GM21515 (cell line): ENCODE data around the gene AEN.

Experiments used
- ATAC-seq: cut with Tn5 transposase; IDR thresholded peaks from one replicate; pipeline ENCODE4 v1.9.1; 2021; ENCODE audit not compliant: unreplicated experiment

The AEN gene

DNA sequence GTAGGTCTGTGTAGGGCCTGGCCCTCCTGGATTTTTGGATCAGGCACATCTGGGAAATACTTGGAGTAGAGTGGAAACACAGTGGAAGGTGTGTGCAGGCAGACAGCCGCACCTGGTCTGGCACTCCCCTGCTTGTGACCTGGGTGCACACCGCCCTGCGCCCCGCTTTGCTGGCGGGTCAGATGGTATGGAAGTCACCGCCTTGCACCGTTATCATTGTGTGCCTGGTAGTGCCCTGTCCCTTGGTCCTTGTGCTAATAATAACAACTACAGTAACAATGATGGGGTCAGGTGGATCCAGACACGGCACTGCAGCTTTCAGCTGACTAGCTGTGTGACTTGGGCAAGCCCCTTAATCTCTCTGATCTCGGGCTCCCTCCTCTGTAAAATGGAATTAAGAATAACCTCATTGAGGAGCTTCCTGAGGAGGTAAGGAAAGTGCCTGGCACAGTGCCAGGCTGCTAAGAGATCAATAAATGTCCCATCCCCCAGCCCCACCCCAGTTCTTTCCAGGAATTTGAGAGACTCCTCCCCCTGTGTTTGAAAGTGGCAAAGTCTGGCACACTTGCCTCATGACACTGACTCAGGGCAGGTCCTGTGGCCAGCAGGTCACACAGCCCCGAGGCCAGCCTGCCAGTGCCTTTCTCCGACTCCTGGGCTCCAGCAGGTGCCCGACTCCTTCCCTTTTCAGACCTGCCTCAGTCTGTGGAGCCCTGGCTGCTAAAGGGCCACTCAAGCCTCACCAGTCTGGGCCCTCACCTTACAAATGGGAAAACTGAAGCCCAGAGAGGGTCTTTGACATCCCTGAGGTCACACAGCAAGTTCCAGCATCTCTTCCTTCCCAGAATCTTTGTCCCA, 27.4 kb downstream of the AEN start:
- ATAC-seq: no peak

DNA sequence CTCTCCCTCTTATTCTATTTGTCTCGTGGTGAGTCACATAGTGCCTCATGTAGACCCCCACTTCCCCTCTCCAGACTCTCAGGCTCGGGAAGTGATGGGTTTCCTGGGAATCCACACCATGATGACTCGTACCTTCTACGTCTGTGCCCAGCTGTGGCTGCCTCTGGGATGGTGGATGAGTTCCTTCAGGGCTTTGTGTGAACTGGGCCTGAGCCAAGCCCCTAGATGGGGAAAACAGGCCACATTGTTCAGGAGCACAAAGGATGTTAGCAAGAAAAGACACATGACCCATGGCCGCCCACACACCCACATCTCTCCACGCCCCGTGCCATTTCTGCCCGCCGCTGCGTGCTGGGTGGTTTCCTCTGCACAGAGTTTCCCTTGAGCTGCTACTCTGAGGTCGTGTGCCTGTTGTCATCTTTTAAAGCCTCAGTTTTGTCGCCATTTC, 28.2 kb downstream of the AEN start:
- ATAC-seq: no peak

DNA sequence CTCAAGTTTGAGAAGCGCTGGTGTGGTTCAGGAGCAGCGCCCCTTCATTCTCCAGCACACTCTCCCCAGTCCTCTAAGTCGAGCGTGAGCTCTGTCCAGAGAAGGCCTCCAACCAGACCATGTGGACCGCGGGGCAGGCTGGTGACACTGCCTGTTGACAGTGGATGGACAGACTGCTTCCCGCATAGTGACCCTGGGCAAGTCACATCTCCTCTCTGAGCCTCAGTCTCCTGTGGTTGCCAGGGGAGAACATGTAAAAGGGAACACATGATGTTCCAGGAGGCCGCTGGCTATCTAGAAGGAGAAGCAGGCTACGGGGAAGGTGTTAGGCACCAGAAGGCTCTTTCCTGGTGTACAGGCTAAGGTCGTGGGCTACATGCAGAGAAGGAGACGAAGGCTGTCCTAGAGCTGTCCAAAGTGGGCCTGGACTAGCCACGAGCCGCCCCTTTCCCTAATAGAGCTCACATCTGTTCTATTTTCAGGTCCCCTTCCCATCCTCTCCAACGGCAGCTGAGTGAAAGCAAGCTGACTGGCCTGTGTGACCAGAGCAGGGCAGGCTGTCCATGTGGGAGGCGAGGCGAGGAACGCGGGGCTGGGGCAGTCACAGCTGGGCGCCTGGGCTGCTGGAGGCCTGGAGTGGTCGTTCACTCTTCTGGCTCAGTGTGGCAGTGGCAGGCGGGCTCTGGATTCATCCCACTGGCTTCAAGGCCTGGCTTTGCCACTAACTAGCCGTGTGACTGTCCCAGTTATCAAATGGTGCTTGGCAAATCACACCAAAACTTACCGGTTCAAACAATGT, 28.8 kb downstream of the AEN start:
- no peak for ATAC-seq

DNA sequence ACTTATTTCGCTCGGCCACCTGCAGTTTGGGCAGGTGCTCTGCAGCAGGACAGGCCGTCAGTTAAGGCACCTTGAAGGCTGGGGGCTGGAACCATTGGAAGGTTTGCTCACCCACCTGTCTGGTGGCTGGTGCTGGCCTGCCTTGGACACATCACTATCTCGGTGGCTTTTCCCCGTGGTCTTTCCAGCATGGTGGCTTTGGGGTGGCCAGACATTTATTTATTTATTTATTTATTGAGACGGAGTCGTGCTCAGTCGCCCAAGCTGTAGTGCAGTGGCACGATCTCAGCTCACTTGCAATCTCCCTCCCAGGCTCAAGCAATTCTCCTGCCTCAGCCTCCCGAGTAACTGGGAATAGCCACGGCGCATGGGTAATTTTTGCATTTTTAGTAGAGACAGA, 29.4 kb downstream of the AEN start:
- no peak for ATAC-seq

DNA sequence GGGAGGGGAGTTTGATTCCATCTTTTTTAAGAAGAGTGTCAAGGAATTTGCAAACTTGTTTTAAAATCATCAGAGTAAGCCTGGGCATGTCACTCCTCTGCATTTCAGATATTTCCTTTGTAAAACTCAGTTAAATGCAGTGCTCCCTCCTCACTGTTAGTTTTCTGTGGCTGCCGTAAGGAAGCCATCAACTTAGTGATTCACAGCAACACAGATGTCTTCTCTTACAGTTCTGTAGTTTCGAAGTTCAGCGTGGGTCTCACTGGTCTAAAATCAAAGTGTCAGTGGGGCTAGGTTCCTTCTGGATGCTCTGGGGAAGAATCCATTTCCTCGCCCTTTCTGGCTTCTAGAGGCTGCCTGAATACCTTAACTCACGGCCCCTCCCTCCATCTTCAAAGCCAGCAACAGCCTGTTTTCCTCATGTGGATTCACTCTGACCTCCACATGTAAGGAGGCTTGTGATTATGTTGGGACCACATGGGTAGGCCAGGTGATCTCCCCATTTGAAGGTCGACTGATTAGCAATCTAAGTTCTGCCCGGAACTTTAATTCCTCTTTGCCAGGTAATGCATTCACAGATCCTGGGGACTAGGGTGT, 30.1 kb downstream of the AEN start:
- no peak for ATAC-seq

DNA sequence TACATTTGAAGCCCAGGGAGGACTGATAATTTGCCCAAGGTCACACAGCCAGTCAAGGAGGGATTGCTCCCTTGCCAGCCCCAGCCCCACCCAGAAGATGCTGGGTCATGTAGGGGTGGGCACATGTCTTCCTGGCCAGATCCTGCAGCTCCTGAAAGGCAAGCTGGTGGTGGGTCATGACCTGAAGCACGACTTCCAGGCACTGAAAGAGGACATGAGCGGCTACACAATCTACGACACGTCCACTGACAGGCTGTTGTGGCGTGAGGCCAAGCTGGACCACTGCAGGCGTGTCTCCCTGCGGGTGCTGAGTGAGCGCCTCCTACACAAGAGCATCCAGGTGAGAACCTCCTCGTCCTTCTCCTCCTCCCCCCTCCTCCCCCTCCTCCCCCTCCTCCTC, 30.8 kb downstream of the AEN start:
- ATAC-seq: no peak

DNA sequence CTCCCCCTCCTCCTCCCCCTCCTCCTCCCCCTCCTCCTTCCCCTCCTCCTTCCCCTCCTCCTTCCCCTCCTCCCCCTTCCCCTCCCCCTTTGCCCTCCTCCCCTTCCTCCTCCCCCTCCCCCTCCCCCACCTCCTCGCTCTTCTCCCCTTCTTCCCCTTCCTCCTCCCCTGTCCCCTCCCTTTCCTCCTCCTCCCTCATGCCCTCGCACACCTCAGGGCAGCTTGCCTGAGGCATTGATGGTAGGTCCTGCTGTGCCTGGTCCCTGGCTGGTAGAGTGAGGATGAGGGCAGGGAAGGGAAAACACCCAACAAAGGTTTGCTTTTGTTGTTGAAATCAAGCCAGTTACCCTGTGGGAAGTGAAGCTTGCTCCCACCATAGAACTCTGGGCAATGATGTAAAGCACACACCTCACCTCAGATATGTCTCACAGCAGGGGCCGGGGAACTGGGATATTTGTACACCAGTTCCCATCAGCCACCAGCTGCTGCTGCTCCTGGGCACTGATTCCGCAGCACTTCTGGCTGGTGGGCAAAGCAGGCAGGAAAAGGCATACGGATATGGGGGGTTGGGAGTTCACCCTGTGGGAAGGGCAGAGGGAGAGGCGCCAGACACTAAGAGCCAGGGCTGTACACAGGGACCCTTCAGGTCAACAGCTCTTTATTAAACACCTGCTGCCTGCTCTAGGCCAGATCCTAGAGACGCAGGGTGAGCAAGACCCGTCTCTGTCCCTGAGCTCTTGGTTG, 31.5 kb downstream of the AEN start:
- no peak for ATAC-seq

DNA sequence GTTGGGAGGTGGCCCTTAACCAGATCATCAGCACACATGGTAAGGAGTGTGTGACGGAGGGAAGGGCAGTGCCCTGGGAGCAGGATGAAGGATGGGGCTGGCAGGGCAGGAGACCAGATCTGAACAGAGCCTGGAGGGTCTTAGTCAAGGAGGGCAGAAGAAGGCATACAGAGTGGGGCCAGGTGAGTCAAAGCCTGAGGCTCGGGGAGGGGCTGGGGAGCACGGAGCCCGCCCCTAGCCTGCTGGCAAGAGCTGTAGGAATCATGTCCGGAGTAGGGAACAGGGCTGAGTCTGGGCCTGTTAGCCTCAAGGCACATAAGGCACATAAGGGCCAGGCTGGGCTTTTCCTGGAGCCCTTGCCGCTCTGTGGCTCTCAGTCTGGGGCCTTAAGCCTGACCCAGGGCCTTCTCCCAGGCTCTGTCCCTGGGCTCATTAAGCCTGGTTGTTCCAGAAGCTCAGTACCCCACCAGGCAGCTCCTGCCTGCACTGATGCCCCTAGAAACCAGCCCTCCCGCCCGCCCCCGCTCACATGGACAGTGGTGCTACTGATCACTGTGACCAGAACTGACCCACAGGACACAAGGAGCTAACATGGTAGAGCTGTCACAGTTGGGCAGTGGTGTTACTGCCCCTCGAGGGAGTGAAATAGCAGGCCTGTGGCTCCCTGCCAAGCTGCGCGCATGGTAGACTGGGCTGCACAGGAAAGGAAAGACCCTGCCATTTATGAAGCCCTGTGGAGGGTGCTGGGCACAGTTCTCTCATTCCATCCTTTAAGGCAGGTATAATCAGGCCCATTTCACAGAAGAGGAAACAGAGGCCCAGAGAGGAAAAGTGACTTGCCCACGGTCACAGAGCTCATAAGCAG, 32.3 kb downstream of the AEN start:
- ATAC-seq: no peak

DNA sequence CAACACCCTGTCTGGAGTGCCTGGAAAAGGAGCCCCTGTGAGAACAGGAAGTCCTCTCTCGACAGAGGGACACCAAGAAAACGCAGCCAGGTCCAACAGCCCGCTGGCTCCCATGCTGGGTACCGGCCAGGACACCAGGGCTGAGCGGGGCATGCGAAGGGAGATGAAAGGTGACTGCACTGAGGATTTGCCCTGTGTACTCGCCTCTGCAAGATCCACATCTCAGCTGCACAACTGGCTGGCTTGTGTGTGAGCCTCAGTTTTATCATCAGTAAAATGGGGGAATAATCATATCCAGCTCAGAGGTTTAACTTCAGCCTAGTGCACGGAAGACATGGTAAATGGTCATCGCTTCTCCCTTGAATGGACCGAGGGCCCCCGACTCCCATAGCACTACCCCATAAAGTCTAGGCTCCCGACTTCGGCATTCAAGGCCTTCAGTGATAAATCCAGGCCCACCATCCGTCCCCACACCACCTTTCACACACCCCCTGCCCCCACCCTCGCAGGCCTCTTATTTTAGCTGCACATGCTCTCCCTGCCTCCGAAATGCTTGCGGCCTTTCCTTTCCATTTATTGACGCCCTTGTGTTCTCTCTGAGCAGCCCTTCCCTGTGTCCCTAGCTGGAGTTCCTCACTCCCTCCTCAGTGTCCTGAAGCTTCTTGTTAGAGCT, 33.4 kb downstream of the AEN start:
- ATAC-seq: no peak

DNA sequence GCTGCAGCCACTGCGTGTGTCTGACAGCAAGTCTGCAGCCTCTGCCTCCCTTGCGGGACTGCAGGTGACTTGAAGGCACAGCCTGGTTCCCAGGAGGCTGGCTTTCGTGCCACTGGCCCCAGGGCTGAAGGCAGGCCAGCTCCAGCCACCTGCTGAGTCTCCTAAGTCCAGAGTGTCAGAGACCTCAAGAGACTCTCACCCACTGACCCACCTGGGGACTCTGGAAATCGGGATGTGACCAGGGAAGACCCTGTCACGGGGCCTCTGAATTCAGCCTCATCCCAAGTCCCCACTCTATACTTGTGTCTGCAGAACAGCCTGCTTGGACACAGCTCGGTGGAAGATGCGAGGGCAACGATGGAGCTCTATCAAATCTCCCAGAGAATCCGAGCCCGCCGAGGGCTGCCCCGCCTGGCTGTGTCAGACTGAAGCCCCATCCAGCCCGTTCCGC, 34.0 kb downstream of the AEN start:
- ATAC-seq: no peak

DNA sequence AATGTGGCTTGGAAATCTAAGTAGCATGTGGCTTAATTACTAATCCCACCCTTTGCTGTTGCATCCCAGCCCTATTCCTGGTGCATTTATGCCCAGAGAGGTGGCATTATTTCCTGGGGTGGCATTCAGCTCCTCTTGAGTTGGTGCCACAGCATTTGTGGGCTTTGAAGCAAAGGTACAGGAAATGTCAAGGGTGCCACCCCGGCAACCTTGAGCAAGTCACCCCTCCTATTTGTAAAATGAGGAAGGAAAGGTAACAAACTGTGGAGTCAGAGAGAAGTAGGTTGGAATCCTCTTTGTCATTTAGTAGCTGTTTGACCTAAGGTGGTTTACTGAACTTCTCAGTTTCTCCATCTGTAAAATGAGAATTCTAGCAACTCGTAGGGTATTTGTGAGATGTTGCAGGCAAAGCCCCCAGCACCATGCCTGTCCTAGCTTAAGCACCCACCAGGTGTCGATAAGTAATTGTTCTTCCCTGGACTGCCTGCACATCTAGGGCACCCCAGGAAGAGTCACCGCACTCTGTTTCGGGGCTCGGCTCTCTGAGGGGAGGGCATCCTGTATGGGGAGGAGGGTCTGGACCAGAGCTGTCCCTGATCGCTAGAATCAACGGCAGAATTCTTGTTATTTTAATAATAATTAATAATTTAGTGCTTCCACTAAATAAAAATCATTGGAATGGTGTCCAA, 34.8 kb downstream of the AEN start:
- ATAC-seq: no peak

DNA sequence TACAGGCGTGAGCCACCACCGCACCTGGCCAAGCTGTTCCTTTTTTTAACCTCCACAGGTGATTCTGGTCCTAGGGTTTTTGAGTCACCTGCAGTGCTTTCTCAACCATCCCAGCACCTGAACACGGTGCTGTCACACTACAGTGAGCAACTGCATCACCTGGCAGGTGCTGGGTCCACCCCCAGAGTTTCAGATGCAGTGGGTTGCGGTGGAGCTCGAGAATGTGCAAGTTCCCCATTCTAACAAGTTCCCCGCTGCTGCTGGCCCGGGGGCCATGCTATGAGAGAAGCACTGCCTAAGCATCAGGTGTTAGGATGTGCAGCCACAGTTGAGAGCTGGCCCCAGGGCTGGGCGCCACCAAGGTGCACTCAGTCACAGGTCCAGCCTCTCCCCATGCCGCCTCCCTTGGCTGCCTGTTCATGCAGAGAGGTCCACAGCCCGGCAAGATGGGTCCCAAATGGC, 35.7 kb downstream of the AEN start:
- ATAC-seq: peak; percentile 95

DNA sequence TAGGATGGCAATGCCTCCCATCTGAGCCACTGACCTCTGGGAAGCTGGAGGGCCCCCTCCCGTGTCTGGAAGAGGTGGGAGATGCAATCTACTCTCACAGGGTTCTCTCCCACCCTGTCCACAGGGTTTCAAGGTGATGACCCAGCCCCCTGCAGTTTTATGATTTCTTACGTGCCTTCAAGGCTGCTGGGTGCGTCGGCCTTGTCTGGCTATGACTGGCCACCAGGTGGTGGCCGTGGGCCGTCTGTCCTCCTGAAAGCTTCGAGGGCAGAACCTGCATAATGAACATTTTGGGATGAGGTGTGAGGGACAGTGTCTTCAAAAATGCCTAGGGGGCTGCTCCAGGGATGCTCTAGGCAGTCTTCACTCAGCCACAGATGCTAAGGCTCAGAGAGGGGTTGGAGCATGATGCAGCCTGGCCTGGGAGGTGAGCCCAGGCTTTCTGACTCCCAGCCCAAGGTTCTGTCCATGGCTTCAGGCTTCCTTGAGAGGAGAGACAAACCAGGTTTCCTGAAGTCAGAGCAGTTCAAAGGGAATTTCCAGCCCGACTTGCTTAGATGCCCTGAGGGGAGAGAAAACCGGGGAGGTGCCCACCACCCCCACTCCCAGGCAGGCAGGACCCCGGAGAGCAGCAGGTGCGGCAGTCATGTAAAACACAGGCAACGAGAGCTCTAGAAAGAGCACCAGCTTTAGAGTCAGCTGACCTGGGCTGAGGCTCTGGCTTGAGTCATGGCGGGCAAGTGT, 36.4 kb downstream of the AEN start:
- ATAC-seq: no peak

DNA sequence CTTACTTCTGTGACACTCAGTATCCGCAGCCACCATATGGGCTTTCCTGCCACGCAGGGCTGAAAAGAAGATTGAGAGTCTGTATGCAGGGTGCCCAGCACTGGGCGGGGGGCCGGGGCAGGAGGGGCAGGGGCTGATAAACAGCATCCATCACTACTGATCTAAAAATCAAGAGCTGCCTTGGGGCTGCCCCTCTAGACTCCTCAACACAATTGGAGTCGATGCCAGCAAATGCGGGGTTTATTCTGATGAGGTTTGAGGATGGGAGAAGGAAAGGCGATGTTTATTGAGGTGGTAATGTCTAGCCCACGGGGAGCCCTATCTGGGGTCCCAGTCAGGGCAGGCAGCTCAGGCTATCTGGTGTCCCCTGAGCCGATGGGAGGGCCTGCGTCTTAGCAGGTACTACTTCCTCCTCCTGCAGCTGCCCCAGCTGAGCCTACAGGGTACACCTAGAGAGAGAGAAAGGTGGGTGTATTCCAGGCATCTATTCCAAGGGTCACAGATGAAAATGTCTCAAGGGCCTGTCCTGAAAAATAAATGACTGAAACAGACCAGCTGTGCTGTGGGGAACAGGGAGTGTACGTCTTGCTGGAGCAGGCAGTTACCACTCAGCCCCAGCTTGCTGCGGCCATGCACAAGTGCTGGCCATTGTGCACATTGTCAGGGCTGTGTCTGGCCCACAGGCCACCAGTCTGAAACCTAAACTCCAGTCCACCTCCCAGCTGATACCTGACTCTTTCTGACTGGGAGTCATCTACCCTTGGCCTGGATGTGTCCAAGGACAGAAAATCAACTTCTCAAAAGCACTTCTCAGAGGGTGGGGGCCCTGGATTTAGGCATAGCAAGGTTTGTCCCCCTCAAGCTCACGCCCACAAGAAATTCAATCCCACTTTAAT, 37.2 kb downstream of the AEN start:
- ATAC-seq: no peak

DNA sequence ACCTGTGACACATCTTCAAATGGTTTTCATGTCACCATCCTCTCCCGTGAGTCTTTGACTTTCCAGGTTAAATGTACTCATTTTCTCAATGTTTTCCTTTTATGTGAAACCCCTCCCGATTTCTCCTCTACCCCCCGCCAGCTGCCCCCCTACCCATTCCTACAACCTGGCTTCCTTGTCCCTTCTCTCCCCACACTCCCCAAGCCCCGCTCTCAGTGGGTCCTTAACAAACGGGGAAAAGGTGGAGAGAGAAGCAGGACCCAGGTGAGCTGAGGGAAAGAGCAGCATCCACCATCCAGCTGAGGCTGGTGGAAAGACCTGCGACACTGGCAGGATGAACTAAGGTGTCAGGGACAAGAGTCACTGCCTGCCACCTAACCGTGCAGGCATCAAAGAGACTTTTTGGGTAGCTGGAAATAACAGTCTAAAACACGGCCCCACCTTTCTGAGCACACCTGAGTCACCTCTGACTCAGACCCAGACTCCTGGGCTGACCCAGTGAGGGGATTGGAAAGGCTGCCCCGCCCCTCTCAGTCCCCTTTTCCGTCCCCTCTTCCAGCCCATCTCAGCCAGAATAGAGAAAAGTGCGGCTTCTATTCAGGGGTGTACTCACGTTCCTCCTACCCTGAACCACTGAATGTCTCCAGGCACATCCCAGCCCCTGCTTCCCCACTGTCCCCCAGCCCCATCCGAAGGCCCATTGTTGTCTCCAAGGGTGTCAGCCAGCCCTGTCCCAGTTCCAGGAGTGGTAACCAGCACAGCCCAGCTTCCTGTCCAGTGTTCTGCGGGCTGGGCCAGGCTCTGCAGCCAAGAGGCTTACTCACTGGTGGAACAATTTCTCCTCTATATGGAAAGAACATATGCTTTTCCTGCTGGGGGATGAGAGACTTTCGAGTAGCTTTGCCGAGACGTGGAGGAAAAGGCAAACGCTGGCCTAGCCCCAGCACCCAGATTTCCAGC, 38.1 kb downstream of the AEN start:
- ATAC-seq: no peak
